OCI-M2 (cell line): ENCODE data around the gene NEUROG1.
"Not testable (repeated sequence)": the region's sequence is repeated elsewhere in the genome, so short reads cannot be mapped to it uniquely, and the experiment has no call there.

Experiments
- DNase-seq: peaks from one replicate; lab custom pipeline; 2025; ENCODE audit not compliant: unreplicated experiment; lab: John Stamatoyannopoulos, UW

NEUROG1 gene

DNA sequence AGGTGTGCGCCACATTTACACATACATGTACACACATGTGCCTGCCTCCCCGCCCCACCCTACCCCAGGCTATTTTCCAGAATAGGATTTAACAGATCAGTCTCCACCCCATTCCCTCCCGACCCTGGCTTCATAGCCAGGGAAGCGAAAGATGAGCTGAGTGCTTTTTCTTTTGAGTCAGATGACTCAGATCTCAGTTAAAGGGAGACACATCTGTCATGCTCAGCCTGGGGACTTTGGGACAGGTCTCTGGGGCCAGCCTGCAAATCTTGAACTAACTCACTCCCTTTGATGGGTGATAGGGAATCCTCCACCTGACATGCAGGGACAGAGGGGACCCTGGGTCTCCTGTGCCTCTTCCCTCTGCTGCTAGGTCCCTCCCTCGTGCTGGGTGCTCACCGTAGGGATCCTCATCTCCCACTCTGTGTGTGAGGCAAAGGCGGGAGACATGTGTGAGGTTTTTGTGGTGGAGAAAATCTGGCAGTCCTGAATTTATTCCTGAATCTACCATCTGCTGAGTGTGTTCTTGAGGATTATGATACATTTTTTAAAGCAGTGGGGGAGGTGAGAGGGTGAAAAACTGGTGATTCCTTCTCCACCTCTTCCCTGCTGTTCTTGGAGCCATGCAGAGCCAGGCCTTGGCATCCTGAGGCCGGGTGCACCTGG lies 37.7 kb downstream of the NEUROG1 start:
- no peak for DNase-seq

DNA sequence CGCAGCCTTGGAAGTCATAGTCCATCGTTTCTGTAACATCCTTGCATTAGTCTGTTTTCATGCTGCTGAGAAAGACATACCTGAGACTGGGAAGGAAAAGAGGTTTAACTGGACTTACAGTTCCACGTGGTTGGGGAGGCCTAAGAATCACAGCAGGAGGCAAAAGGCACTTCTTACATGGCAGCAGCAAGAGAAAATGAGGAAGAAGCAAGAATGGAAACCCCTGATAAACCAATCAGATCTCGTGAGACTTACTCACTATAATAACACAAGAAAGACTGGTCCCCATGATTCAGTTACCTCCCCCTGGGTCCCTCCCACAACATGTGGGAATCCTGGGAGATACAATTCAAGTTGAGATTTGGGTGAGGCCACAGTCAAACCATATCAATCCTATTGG lies 40.2 kb downstream of the NEUROG1 start:
- not testable (repeated sequence) for DNase-seq

GRCh38 chr5:135494196-135494595 lies 41.6 kb downstream of the NEUROG1 start:
- DNase-seq: no peak

DNA sequence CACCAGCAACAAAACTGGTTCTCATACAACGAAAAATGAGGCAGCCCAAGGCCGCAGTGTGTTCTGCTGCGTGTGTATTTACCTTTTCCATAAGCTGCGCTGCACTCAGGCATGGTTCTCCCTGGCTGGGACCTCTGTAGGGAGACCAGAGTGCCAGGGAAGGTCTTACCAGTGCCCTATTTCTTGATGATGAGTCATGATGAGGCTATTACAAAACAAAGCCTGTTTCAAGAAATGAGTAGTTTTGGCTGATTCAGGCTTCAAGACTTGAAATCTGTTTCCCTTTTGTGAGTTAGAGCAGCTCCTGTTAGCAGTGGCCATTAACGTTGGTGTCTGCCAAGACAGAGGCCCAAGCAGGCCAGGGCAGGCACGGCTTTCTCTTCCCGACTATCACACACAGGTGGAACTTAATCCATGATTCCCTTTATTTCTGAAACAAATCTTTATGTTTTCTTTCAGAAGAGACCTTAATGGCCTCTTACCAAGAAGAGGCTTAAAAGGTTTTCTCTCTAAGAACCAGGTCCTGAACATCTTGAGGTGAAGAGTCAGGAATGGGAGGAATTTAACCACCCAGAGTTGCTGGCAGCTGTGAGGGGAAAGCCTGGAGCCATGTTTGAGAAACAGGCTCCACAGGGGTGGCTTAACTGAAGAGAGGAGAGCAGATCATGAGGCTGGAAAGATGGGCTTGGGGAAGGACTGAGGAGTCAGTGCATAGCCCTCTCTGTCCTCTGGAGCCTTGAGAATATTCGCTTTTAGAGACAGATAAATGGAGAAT lies 42.2 kb downstream of the NEUROG1 start:
- no peak for DNase-seq

- DNase-seq: no peak
Measured at GRCh38 chr5:135492319-135492626, 43.5 kb downstream of the NEUROG1 start.

DNA sequence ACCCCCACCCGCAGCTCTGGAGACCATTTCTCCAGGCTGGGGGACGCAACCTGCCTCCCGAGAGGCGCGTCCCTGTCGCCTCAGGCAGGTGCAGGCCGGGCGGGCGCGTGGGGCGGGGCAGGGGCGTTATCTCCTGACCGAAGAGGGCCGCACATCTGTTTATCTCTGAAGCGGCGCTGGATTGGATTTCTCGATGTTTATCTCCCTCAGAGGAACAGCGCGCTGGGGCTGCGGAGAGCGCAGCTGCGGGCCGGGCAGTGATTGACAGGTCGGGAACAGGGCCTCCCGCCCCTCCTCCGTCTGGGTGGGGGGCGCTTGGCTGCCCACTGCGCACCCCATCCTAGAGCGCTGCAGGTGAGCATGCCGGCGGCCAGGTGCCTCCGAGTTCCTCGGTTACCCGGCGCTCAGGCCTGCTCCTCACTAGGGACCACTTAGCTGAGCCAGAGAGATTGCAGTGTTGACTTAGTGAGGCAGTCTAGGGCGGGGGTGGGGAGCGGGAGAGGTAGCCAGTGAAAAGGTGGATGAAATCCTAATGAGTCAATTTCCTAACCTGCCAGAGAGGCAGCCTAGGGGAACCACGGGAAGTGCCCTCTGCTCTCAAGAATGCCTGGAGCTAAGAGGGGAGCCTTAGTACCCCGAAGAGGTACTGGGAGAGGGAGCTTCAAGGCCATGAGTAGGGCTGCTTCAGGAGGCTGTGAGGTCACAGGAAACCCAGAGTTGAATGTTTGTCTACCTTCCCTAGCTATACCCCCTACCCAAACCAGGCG lies 44.0 kb downstream of the NEUROG1 start:
- no peak for DNase-seq

DNA sequence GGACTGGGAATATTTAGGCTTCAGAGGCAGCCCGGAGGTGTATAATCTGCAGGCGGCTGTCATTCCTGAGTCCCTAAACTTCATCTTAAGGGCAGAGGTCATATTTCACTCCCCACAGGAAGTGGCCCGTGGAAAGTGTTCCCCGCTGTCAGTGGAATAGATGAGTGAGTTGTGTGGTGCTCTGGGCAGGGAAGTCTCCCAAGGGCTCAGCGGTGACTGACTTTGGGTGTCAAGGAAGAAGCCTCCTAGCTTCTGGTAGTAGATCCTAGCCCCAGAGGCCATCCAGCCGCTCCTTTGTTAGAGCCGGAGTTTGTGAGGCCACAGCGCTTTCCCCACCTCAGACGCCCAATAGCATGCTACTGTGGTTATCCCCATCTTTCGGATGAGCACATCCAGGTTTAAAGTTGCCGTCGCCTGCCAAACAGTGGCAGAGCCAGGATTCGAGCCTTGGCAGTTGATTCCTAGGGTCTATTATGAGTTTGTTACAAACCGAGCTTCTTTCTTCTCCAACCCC lies 44.7 kb downstream of the NEUROG1 start:
- no peak for DNase-seq

DNA sequence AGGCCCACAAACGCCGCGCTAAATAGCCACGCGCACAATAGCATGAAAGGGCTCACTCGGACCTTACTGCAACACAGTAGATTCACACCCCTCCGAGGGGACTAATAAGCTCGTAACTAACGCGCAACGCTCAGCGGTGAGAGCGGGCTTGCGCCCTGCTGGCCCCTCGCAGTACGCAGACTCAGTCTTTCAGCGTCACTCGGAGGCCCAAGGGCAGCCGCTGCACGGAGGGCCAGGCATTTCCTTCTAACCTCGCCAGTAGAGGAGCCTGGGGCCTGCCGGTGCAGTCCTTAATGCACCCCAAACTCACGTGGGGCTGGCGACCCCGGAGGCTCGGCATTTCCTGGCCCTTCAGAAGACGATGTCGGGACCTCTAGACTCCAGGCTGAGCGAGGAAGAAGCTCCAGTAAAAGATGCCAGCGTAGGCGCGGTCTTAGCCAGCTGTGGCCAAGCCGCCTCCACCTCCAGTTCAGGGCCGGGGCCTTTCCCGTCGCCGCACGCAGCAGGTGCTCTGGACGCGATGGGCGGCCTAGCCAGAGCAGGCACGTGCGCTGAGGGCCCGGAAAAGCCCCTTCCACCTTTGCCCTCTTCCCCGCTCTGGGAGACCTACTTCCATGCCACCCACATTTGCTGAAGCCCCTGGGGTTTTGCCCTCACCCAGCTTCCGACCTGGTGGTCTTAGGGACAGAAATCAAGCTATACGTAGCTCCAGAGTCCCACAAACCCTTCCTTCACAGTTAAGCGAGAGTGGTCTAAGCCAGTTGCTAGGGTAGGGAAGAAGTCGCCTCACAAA lies 45.3 kb downstream of the NEUROG1 start:
- no peak for DNase-seq

DNA sequence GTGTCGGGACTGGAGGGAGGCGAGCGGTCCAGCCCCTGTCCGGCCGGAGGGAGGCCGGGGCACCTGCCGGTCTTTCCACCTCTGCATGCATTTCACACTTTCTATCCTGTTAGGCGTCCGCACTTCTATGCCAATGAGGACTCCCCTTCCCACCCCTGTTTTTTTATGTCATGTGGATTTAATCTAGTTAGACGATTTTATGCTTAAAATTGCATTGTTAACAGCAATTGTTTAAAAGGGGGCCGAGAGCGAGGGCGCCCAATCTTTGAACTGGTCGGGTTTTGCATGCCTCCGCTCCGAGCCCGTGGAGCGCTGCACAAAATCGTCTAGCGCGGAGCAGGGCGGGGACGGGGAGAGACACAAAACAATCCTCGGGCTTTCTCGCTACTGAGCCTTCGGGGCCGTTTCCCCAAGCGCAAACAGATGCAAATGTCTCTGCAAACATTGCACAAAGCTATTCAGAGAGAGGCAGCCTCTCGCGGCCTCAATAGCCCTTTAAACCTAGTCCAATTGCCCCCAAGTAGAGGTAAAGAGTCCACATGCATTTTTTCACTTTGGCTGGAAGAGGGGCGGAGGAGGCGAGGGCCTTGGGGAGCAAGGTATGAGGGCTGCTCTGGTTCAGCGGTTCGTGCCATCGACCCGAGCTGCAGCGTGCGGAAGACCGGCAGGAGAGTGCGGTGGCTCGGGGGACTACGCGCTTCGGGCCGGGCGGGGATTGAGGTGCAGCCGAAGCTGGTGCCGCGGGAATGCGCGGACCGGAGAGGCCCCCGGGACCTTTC lies 46.1 kb downstream of the NEUROG1 start:
- DNase-seq: no peak

DNA sequence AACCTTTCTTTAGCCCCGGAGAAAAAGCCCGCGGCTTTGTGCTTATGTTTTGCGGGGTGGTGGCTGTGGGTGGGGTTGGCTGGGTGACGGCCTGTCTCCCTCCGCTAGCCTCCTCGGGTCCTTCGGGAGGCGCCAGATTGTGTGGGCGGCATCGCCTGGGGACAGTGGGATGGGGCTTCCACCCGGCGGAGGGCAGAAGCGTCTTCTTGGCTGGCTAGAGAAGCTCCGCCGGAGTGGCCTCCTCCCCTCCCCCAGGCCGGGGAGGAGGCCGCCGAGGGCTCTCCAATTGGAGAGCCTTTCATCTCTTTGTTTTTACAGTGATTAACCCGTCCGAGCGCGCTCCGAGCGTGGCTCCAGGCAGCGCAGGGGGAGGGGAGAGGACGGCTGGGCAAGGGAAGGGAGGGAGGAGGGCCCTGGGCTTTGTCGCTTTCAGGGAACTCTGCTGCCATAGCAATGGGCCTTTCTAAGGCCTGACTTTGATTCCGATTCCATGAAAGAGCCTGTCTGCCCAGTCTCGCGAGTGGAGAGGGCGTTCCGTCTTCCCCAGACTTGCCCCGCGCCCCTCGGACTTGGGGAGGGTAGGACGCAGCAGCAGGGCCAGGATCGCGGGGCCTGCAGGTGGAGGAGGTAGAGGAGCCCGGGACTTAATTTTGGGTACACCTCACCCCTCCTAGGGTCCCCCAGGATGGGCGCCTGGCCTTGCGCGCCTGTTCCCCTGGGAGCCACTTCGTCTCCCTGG lies 46.9 kb downstream of the NEUROG1 start:
- no peak for DNase-seq

GRCh38 chr5:135487839-135488514 lies 47.8 kb downstream of the NEUROG1 start:
- DNase-seq: no peak

DNA sequence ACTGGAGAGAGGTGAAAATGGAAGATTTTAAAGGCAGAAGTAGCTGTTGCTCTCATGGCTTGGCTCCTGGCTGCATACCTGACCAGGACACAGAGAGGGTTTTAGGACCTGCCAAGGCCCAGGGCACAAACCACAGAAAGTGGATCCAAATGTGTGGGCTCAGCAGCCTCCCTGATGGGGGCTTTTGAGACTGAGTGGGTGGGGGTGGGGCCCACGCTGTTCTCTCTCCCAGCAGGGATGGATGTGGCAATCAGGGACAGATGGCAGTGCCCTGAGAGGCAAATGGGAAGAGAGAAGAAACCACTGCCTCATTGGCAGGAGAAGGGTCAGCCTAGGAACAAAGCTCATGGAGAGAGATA lies 48.7 kb downstream of the NEUROG1 start:
- DNase-seq: no peak

GRCh38 chr5:135486131-135487036 lies 49.4 kb downstream of the NEUROG1 start:
- DNase-seq: no peak

GRCh38 chr5:135484674-135485086 lies 51.1 kb downstream of the NEUROG1 start:
- DNase-seq: no peak
